ACHN (cell line): ENCODE results near the gene DMPK.
A peak's percentile ranks its signal among the peaks of the same experiment; 100 is the strongest.
"Not testable (repeated sequence)": the region's sequence is repeated elsewhere in the genome, so short reads cannot be mapped to it uniquely, and the experiment has no call there.

Experiments used
- DNase-seq: peaks from one replicate; pipeline ENCODE4 v3.0.0-alpha.2; 2015
- in situ Hi-C: cut with HindIII; loops from 2 replicates; pipeline ENCODE4 v1.10.0; 2017; ENCODE audit warnings: low sequenced_read_pairs, low pct_ligation_motif_present, low pct_unique_long_range_greater_than_20kb

The DMPK gene

DNA sequence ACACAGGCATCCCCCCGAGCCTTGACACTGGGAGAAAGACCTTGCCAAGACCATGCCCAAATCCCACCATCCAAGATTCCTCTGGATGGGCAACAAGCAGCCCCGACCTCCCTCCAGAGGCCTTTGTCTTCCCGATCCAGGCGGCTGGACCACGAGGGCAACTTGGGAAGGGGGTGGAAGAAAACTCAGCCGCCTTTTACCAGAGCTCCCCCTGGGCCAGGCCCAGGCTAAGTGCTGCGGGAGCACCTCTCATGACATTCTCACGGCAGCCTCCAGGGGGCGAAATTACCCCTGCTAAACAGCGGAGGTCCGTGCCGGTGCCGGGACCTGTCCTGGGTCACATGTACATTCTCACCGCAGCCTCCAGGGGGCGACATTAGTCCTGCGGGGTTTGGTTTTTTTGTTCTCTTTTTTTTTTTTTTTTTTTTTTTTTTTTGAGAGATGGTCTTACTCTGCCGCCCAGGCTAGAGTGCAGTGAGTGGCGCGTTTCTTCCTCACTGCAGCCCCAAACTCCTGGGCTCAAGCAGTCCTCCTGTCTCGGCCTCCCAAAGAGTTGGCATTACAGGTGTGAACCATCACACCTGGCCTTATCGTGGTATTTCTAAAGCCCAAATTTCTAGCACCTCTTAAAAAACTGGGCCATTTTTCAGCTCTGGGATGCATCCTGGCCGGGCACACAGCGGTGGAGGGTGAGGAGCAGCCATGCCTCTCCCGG lies 34.9 kb upstream of the DMPK start:
- peak; percentile 90 for DNase-seq
- in situ Hi-C loops, result no loop called here

DNA sequence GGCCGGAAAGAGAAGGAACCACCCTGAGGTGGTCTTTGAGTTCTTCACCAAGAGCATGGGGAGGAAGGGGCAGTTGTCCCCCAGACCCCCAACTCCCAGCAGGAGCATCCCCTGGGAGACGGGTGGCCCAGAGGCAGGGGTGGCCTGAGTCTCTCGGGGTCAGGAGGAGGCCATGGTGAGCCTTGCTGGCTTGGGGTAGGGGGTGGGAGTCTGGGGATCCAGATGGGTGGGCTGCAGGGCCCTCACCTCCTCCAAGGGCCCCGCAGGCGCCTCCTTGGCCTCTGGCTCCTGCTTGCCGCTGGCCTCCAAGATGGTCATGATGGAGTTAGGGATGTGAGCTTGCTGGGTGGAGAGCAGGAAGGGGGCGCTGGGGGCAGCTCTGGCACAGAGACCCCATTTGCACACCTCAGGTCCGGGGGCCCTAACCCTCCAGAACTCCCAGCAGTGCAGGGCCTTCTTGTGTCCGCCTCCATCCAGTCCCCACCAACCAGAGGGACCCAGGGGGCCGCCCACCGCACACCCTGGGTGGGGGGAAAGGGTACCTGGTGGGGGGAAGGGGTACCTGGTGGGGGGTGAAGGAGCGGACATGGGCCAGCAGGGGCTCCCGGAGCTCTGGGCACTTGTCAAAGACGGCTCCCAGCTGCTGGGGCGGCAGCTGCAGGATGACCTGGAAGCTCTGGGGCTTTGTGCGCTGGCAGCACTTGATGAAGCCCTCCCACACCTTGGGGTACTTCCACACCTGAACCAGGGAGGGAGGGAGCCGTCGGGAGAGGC lies 34.1 kb upstream of the DMPK start:
- in situ Hi-C loops, result no loop called here
- DNase-seq, result no peak

DNA sequence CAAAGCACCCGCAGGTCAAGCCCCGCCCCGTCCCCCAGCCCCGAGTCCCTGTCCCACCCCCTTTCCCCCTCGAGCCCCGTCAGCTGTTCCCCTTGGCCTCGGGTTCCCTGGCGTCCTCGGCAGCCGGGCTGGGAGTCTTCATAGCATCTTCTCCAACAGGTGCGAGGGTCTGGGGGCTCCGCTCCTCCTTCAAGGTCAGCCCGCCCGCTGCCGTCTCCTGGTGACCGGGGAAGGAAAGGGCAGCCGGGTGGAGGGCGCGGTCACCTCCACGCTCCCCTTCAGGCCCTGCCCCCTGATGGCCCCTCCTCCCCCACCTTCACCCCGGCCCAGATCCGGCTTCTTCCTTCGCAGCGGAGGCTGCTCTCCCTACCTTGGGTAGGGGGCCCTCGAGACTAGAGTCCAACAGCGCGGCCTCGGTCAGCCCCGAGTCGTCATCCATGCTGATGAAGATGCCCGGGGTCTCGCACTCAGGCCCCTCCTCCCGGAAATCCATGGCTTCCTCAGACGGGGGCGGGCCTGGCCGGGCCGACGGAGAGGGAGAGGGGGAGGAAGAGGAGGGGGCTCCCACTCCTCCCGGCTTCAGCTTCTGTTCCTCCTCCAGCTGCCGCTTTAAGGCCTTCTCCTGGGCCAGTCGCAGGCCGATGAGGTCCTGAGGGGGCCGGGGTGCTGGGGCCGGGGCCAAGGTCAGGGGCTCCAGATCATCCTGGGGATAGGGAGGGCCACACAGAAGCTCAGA lies 33.4 kb upstream of the DMPK start:
- DNase-seq, result no peak
- in situ Hi-C loops, result no loop called here

DNA sequence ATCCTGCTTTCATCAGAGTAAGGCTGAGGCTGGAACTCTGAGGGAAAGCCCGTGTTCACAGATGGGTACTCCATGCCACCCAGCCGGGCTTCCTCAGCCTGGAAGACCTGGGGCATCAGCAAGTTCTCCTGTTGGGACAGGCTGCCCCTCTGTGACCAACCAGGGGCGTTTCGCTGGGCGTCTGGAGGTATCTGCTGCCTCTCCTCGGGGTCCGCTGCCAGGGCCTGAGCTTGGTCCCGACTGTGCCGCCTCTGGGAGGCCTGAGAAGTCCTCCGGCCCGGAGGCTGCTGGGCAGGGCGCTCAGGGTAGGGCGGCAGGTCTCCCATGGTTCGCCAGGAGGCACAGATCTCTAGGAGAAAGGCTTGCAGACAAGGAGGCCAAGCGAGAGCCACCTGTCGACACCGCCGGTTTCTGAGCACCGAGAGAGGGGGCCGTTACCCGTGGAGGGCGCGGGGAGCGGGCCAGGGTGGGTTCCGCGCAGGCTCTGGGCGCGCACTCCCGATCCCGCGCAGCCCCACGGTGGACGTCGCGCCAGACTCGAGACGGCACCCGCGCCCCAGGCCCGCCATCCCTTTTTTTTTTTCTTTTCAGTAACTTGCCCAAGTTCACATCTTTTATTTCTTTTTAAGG lies 32.7 kb upstream of the DMPK start, which contains the start of gene RSPH6A:
RSPH6A (minus strand) TSS at position 458 of the 630 bp plus-strand sequence; CDS start at position 326, 132 bp downstream.
- no peak for DNase-seq
- in situ Hi-C loops, result no loop called here

DNA sequence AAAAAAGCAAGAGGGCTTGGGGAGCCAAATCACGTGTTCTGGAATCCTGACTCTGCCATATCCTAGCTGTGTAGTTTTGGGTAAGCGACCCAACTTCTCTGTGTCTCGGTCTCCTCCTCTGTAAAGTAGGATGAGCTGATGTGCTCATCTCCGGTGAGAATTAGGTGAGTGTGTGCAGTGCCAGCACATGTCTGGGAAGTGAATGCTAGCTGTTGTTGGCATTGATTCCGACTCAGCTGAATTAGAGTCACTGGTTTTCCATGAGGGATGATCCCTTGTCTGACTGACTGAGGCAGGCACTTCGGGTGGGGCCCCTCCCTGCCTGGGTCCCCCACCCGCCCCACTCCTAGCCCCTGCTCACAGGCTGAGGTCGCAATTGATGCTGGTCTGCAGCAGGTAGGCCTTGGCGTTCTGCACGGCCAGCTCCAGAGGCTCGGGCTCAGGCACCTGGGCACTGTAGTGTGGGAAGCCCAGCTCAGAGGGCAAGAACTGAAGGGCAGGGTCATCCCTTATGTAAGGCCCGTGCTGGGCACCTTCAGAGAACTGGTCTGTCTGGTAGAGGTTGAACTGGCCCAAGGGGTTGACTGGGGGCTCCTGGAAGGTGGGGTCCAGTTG lies 32.0 kb upstream of the DMPK start:
- in situ Hi-C loops, result no loop called here
- DNase-seq, result no peak

DNA sequence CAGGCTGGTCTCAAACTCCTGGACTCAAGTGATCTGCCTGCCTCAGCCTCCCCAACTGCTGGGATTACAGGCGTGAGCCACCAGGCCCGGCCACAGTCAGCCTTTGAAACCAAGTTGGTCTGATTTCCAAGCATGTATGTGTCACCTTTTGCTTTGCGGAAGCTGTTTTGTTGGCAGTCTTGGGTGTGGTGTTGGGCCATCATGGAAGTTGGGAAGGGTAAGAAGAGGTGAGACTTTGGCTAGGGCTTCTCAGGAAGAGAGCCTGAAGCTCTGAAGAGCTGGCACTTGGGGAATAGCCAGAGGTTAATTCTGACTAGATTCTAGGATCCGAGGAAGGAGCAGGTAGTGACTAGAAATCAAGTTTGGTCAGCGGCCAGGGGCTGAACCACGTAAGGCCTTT lies 30.0 kb upstream of the DMPK start:
- in situ Hi-C loops, result no loop called here
- no peak for DNase-seq

DNA sequence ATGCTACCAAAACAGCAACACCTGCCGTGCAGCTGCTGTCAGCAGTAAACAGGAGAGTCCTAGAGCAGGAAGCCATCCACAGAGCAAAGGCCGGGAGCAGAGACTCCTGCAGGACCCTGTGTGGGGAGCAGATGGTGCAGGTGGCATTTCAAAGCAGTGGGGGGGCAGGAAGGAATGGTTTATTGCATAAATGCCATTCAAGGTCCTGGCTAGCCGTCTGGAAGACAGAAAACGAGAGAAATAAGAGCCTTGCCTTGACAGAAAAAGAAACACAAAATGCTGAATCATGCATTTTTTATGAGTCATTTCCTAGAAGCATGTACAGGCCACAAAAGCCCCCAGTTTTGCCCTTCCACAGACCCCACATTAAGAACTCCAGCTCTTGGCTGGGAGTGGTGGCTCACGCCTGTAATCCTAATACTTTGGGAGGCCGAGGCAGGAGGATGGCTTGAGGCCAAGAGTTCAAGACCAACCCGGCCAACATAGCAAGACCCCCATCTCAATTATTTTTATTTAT lies 27.4 kb upstream of the DMPK start:
- in situ Hi-C loops, result no loop called here
- DNase-seq, result peak; percentile 15

DNA sequence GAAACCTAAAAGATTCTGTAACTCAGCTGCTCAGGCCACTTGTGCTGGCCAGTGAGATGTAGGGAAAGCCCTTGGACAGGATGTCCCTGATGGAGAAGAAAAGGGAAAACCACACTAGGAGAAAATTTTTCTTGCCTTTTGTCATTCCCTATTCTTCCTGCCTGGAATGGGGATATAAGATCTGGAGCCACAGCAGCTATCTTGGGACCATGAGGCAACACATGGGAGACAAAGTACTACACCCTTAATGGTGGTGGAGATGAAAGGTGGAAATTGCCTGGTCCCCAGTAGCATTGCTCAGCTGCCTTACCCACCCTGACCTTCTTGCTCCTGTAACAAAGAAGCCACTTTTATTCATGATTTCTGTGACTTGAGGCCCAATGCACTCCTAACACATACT lies 23.4 kb upstream of the DMPK start:
- in situ Hi-C loops, result no loop called here
- no peak for DNase-seq

DNA sequence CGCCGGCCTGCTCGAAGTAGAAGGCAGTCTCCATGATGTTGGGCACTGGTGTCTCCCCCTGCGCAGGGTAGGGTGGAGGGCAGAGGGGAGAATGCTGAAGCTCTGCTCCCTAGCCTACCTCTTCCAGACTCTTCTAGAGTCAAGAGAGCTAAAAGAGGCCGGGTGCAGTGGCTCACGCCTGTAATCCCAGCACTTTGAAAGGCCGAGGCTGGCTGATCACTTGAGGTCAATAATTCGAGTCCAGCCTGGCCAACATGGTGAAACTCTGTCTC lies 22.6 kb upstream of the DMPK start:
- DNase-seq, result no peak
- in situ Hi-C loops, result no loop called here

DNA sequence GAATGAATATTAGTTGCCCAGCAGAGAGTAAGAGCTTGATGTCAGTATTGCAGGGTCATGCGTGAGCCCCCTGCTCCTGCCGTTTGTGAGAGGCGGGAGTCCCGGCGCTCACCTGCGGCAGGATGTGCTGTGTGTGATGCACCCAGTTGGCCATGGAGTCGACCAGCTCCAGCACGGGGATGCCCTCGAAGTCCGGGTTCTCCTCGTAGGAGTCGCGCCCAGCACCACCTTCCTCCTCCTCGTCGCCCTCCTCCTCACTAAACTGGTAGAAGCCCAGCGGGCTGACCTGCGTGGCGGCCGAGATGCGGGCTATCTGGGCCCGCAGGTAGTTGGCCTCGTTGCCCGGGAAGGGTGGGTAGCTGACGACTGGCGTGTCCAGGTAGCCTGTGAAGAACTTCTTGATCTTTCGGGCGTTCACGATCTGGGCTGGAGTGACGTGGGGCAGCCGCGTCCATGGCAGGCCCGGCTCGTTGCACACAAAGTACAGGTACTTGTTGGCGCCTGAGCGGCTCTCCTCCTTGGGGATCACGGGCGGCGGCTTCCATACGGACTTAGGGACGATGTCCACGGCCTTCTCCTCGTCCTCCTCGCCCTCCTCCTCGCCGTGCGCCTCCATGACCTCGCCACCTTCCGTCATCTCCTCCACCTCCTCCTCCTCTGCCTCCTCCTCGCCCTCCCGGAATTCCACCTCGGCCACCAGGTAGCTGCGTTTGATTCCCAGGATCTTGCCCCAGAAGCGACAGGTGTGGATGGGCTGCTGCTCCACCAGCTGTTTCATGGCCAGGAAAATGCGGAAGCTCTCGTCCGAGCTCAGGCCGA lies 22.1 kb upstream of the DMPK start:
- in situ Hi-C loops, result no loop called here
- no peak for DNase-seq

DNA sequence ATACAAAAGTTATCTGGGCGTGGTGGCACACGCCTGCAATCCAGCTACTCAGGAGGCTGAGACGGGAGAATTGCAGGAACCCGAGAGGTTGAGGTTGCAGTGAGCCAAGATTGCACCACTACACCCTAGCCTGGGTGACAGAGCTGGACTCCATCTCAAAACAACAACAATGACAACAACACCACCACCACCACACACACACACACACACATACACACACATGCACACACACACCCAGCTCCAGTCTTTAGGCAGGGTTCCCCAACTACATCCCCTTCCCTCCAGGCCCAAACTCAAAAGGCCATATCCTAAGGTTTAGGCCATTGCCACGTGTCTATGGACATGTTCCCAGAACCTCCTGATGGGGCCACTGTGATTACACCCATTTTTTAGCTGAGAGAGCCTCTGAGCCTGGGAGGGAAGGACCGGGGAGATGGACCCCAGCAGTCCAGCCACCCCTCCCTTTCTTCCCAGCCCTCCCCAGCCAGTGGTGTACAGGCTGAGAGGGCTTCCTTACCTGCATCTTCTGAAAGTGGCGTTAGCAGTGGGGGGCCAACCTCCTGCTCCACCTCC lies 19.4 kb upstream of the DMPK start:
- no peak for DNase-seq
- in situ Hi-C loops, result no loop called here

DNA sequence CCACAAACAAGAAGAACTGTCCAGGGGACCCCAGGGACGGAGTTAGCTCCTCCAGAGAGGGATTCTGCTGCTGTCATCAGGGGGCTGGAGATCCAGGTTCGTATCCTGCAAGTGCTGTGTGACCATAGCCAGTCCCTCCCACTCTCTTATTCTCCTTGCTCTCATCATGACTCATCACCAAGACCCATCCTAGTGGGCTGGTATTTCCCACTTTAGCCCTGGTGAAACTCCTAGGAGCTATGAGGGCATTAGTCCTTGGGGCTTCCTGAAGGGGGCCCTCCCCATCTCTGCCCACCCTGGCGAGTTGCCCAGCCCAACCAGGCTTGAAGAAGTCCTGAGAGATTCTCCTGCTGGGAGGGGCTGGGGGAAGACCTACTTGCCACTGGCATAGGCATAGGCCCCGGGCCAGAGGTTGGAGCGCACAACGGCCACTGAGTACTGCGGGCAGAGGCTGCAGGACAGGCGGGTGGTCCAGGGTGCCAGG lies 17.8 kb upstream of the DMPK start:
- in situ Hi-C loops, result no loop called here
- peak; percentile 34 for DNase-seq

DNA sequence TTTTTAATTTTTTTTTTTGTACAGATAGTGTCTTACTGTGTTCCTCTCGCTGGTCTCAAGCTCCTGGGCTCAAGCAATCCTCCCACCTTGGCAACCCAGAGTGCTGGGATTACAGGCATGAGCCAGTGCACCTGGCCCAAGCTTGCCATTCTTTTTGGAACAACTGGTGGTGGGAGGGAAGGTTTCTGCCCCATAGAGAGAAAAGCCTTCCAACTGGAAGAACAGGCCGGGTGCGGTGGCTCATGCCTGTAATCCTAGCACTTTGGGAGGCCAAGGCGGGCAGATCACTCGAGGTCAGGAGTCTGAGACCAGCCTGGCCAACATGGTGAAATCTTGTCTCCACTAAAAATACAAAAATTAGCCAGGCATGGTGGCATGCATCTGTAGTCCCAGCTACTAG lies 17.3 kb upstream of the DMPK start:
- in situ Hi-C loops, DNase-seq: not testable (repeated sequence)

DNA sequence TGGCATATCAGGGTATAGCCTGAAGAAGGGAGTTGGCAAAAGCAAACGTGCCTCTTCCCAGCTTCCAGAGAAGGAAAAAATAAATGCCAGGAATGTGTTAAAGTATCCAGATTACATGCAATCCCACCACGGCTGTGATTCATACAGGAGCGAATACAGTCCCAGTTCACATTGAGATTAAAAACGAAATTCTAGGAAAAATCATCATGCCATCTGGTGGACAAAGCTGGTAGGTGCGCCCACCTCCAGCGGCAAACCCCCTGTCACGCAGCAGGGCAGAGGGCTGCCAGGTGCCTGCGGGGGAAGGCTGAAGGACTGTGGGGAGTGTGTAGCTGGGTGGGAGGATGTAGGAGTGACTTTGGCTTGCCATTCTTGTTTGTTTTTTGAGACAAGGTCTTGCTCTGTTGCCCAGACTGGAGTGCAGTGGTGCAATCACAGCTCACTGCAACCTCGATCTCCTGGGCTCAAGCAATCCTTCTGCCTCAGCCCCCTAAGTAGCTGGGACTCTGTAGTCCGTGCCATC lies 16.8 kb upstream of the DMPK start:
- peak; percentile 53 for DNase-seq
- in situ Hi-C loops, result no loop called here

DNA sequence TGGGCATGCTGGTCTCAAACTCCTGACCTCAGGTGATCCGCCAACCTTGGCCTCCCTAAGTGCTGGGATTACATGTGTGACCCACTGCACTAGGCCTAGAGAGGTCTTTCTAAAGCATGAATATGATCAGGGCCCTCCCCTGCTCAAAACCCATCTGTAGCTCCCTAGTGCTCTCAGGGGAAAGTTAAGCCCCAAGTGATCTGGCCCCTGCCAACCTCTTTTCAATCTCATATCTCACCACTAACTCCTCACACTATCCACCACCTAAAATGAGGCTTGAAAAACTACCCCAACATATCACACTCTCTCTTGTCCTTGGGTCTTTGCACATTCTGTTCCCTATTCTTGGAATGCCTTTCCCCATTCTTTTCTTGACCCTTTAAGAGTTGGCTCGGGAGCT lies 12.3 kb upstream of the DMPK start:
- no peak for DNase-seq
- in situ Hi-C loops, result no loop called here

DNA sequence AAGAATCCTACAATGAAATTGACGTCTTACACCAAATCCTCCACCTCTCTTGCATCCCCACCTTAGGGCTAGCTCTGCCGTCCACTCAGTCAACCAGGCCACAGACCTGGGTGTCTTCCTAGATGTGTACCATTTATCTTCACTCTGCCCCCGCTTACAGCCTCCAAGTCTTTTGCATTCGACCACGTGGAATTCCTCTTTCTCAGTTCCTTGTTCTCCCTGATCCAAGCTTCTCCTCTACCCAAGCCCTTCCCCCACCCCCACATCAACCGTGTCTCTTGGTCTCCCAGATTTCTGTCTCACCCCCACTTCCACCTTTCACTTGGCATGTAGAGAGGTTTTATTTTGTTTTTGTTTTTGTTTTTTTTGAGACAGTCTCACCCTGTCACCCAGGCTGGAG lies 11.6 kb upstream of the DMPK start:
- in situ Hi-C loops, result no loop called here
- DNase-seq, result no peak

DNA sequence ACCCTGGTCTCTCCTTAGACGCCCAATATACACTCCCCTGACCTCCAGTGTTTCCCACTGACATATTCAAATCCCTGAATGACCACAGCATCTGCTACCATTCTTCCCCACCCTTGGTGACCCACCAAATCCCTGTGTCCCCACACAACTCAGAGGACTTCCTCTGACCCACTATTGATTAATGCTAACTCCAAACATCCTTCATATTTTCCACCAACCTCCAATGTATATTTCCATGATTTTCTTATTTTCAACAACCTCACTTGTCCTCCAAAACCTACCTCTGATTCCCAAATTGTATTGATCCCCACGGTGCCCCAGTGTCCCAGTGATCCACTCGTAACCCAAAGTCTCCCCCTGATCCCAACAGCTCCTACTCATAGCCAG lies 10.9 kb upstream of the DMPK start:
- in situ Hi-C loops, result no loop called here
- no peak for DNase-seq
